WTC11 (cell line): ENCODE results near the gene CCNA1. TPM values are rescaled to one million over a fixed set of nuclear protein-coding genes. Genes with fewer than 3 reads are reported as not detected.

Experiments
- ATAC-seq: fragments of 200-7000 bp; cut with Tn5 transposase; 2 replicates; pipeline ENCODE4 v1.10.0; 2021; ENCODE audit warnings: mild to moderate bottlenecking, moderate library complexity
- CTCF ChIA-PET: fragments of 300-600 bp; sonication (Branson Sonifier 250); formaldehyde crosslinking; loops from one replicate; lab custom pipeline; 2021; ENCODE audit warnings: antibody characterized with exemption; lab: Charles Lee
- POLR2A ChIA-PET: fragments of 350-600 bp; sonication (Branson Sonifier 250); formaldehyde crosslinking; loops from one replicate; lab custom pipeline; 2021; ENCODE audit warnings: antibody characterized with exemption; lab: Charles Lee
- DNase-seq: peaks from one replicate; pipeline ENCODE4 v3.0.0; 2021; ENCODE audit warnings: low spot score
- H3K27ac Mint-ChIP-seq: 2 replicates; pipeline ENCODE4 v1.8.0; 2021; ENCODE audit warnings: mixed read lengths
- H3K27me3 Mint-ChIP-seq: 2 replicates; pipeline ENCODE4 v1.8.0; 2021; ENCODE audit warnings: low read depth, mild to moderate bottlenecking, moderate library complexity, mixed read lengths
- H3K36me3 Mint-ChIP-seq: 2 replicates; pipeline ENCODE4 v1.8.0; 2021; ENCODE audit warnings: mixed read lengths
- H3K4me1 Mint-ChIP-seq: 2 replicates; pipeline ENCODE4 v1.8.0; 2022; ENCODE audit warnings: mixed read lengths
- H3K4me3 Mint-ChIP-seq: 2 replicates; pipeline ENCODE4 v1.8.0; 2021; ENCODE audit warnings: mild to moderate bottlenecking, moderate library complexity, mixed read lengths
- H3K9me3 Mint-ChIP-seq: 2 replicates; pipeline ENCODE4 v1.8.0; 2021; ENCODE audit warnings: mixed read lengths
- AFF4 ChIP-seq: sonication (generic); formaldehyde crosslinking; IDR thresholded peaks from 2 replicates; pipeline ENCODE4 v1.8.1; 2023; ENCODE audit warnings: mild to moderate bottlenecking, missing genetic modification reagents, borderline replicate concordance
- ATF1 ChIP-seq: sonication (generic); formaldehyde crosslinking; IDR thresholded peaks from 2 replicates; pipeline ENCODE4 v1.8.1; 2023; ENCODE audit warnings: mild to moderate bottlenecking, moderate library complexity, missing genetic modification reagents
- ATF2 ChIP-seq: sonication (generic); formaldehyde crosslinking; IDR thresholded peaks from 2 replicates; pipeline ENCODE4 v1.8.1; 2022; ENCODE audit warnings: low read depth, missing genetic modification reagents, borderline replicate concordance
- CREM ChIP-seq: sonication (generic); formaldehyde crosslinking; IDR thresholded peaks from 2 replicates; pipeline ENCODE4 v1.8.1; 2022; ENCODE audit warnings: mild to moderate bottlenecking, missing genetic modification reagents, moderate library complexity
- CTCF ChIP-seq: fragments of 200-600 bp; IDR thresholded peaks from 2 replicates; pipeline ENCODE4 v1.8.0; 2022; ENCODE audit warnings: antibody characterized with exemption
- E2F4 ChIP-seq: sonication (generic); formaldehyde crosslinking; IDR thresholded peaks from 2 replicates; pipeline ENCODE4 v1.8.1; 2022; ENCODE audit warnings: low read depth, mild to moderate bottlenecking, moderate library complexity, missing genetic modification reagents, borderline replicate concordance
- EMX1 ChIP-seq: fragments of 250-450 bp; sonication (Bioruptor Pico); IDR thresholded peaks from 2 replicates; pipeline ENCODE4 v1.8.0; 2021; ENCODE audit warnings: mild to moderate bottlenecking
- FOXJ3 ChIP-seq: sonication (generic); formaldehyde crosslinking; IDR thresholded peaks from 2 replicates; pipeline ENCODE4 v1.9.0; 2021; ENCODE audit warnings: missing genetic modification reagents, mild to moderate bottlenecking, borderline replicate concordance
- FOXK1 ChIP-seq: sonication (generic); formaldehyde crosslinking; IDR thresholded peaks from 2 replicates; pipeline ENCODE4 v1.8.0; 2022; ENCODE audit warnings: mild to moderate bottlenecking, moderate library complexity, missing genetic modification reagents
- GABPB1 ChIP-seq: sonication (generic); formaldehyde crosslinking; IDR thresholded peaks from 2 replicates; pipeline ENCODE4 v1.8.1; 2023; ENCODE audit warnings: mild to moderate bottlenecking, missing genetic modification reagents
- JUN ChIP-seq: sonication (generic); formaldehyde crosslinking; IDR thresholded peaks from 2 replicates; pipeline ENCODE4 v1.8.0; 2023; ENCODE audit warnings: mild to moderate bottlenecking, missing genetic modification reagents
- KAT7 ChIP-seq: sonication (generic); formaldehyde crosslinking; IDR thresholded peaks from 2 replicates; pipeline ENCODE4 v1.8.1; 2023; ENCODE audit warnings: missing genetic modification reagents, mild to moderate bottlenecking, borderline replicate concordance
- MLX ChIP-seq: sonication (generic); formaldehyde crosslinking; IDR thresholded peaks from 2 replicates; pipeline ENCODE4 v1.8.1; 2023; ENCODE audit warnings: mild to moderate bottlenecking, missing genetic modification reagents, moderate library complexity
- NR2C2 ChIP-seq: sonication (generic); formaldehyde crosslinking; IDR thresholded peaks from 2 replicates; pipeline ENCODE4 v1.8.0; 2022; ENCODE audit warnings: mild to moderate bottlenecking, missing genetic modification reagents
- OVOL2 ChIP-seq: fragments of 250-450 bp; sonication (Bioruptor Pico); IDR thresholded peaks from 2 replicates; pipeline ENCODE4 v1.9.0; 2021; ENCODE audit warnings: mild to moderate bottlenecking, borderline replicate concordance
- PRRX2 ChIP-seq: fragments of 250-450 bp; sonication (Bioruptor Pico); IDR thresholded peaks from 2 replicates; pipeline ENCODE4 v1.8.0; 2021; ENCODE audit warnings: mild to moderate bottlenecking
- SOX15 ChIP-seq: fragments of 250-450 bp; sonication (Bioruptor Pico); IDR thresholded peaks from 2 replicates; pipeline ENCODE4 v1.9.0; 2021; ENCODE audit warnings: mild to moderate bottlenecking
- TEAD1 ChIP-seq: sonication (generic); formaldehyde crosslinking; IDR thresholded peaks from 2 replicates; pipeline ENCODE4 v1.8.0; 2022; ENCODE audit warnings: mild to moderate bottlenecking, missing genetic modification reagents
- TEAD4 ChIP-seq: sonication (generic); formaldehyde crosslinking; IDR thresholded peaks from 2 replicates; pipeline ENCODE4 v1.8.0; 2022; ENCODE audit warnings: mild to moderate bottlenecking, missing genetic modification reagents
- ZBTB43 ChIP-seq: sonication (generic); formaldehyde crosslinking; IDR thresholded peaks from 2 replicates; pipeline ENCODE4 v1.8.1; 2023; ENCODE audit warnings: mild to moderate bottlenecking, missing genetic modification reagents
- ZNF138 ChIP-seq: sonication (generic); formaldehyde crosslinking; conservative IDR thresholded peaks from 2 replicates; pipeline ENCODE4 v1.8.1; 2022; ENCODE audit warnings: mild to moderate bottlenecking, moderate library complexity, missing genetic modification reagents
- ZNF263 ChIP-seq: sonication (generic); formaldehyde crosslinking; IDR thresholded peaks from 2 replicates; pipeline ENCODE4 v1.8.1; 2022; ENCODE audit warnings: low read depth, mild to moderate bottlenecking, moderate library complexity, missing genetic modification reagents
- ZNF317 ChIP-seq: sonication (generic); formaldehyde crosslinking; IDR thresholded peaks from 2 replicates; pipeline ENCODE4 v1.8.1; 2023; ENCODE audit warnings: low read depth, mild to moderate bottlenecking, moderate library complexity, missing genetic modification reagents, borderline replicate concordance
- ZNF423 ChIP-seq: fragments of 250-450 bp; sonication (Bioruptor Pico); IDR thresholded peaks from 2 replicates; pipeline ENCODE4 v2.1.2; 2022; ENCODE audit warnings: mild to moderate bottlenecking, moderate library complexity
- ZNF671 ChIP-seq: fragments of 250-450 bp; sonication (Bioruptor Pico); IDR thresholded peaks from 2 replicates; pipeline ENCODE4 v1.8.0; 2021; ENCODE audit warnings: mild to moderate bottlenecking
- total RNA-seq: library from RNA; stranded (reverse); gene quantifications from 3 replicates; pipeline ENCODE4 v1.2.3, GENCODE V29; 2021

CCNA1 gene
- total RNA-seq, 1 experiment from 2014 or later: 3.8 TPM

- TF ChIP-seq ZBTB43 (CRISPR knock-in tag) (no peak), AFF4 (no peak), FOXK1 (CRISPR knock-in tag) (no peak), ATF1 (no peak), KAT7 (no peak), ZNF423 (CRISPR knock-in tag) (no peak), GABPB1 (CRISPR knock-in tag) (no peak), SOX15 (CRISPR knock-in tag) (no peak), EMX1 (CRISPR knock-in tag) (no peak), FOXJ3 (no peak)
Observed at GRCh38 chr13:36418022-36418805, 14.1 kb upstream of the CCNA1 start (continued).

GRCh38 chr13:36420437-36420891, 11.8 kb upstream of the CCNA1 start:
- ATAC-seq: peak; percentile 98
- peaks cover 3% of the 10 kb centered on the region for H3K36me3 Mint-ChIP-seq
- peaks cover 9% of the 10 kb centered on the region for H3K4me1 Mint-ChIP-seq
- H3K9me3 Mint-ChIP-seq: peaks cover 18% of the 10 kb centered on the region
- no peak overlapping the region for H3K4me3 Mint-ChIP-seq
- CTCF ChIA-PET: interaction anchor here (1.2 to 1.6 kb wide), 2 partner anchors 73 to 138 kb away, joined by 3 to 6 read pairs; no protein-coding TSS in a partner anchor
- H3K27me3 Mint-ChIP-seq: peaks cover 3% of the 10 kb centered on the region; the same call in 1 of the 2 replicates
- DNase-seq: peak; percentile 79
- TF ChIP-seq PRRX2 (CRISPR knock-in tag) (no peak), CTCF (peak; percentile 83), NR2C2 (CRISPR knock-in tag) (no peak), TEAD4 (CRISPR knock-in tag) (no peak), MLX (CRISPR knock-in tag) (no peak), OVOL2 (CRISPR knock-in tag) (no peak)
- H3K27ac Mint-ChIP-seq: no peak overlapping the region
- POLR2A ChIA-PET: no interaction called here

- ChIA-PET CTCF (interaction anchor here (1.2 kb wide), 1 partner anchor 139 kb away, joined by 6 read pairs; no protein-coding TSS in a partner anchor), POLR2A (no interaction called here)
- Mint-ChIP-seq H3K9me3 (peaks cover 16% of the 10 kb centered on the region), H3K4me3 (no peak overlapping the region), H3K36me3 (no peaks in the 10 kb centered on the region), H3K27ac (no peak overlapping the region), H3K4me1 (peaks cover 9% of the 10 kb centered on the region), H3K27me3 (peaks cover 3% of the 10 kb centered on the region; the same call in 1 of the 2 replicates)
- ATAC-seq (no peak), DNase-seq (no peak)
- TF ChIP-seq ZNF423 (CRISPR knock-in tag) (no peak), JUN (CRISPR knock-in tag) (no peak), ZNF138 (no peak), TEAD1 (CRISPR knock-in tag) (no peak), E2F4 (no peak), ZNF671 (no peak), ZNF317 (CRISPR knock-in tag) (no peak), CREM (no peak), ZNF263 (CRISPR knock-in tag) (no peak), EMX1 (CRISPR knock-in tag) (no peak), ATF2 (CRISPR knock-in tag) (no peak)
Observed at GRCh38 chr13:36421447-36421846, 10.8 kb upstream of the CCNA1 start.
